K562 (cell line): Measurements from ENCODE around the gene SRPK2. TPM values are rescaled to one million over a fixed set of nuclear protein-coding genes. Genes with fewer than 3 reads are reported as not detected.

ENCODE experiments used
- ARID1B ChIP-seq: fragments of 450-650 bp; IDR thresholded peaks from 2 replicates; pipeline ENCODE4 v1.6.1; 2016; ENCODE audit warnings: antibody characterized with exemption, mild to moderate bottlenecking, inconsistent platforms
- DDX20 ChIP-seq: fragments of 450-650 bp; IDR thresholded peaks from 2 replicates; pipeline ENCODE4 v1.6.1; 2016; ENCODE audit warnings: missing genetic modification characterization, low read depth, mild to moderate bottlenecking, missing compliant biosample characterization, moderate library complexity
- ETV5 ChIP-seq: sonication (generic); formaldehyde crosslinking; IDR thresholded peaks from 2 replicates; pipeline ENCODE4 v1.4.0; 2020; ENCODE audit warnings: low read depth, mild to moderate bottlenecking, missing genetic modification reagents
- HNRNPK ChIP-seq: fragments of 200-400 bp; formaldehyde crosslinking; IDR thresholded peaks from one replicate; pipeline ENCODE4 v1.6.1; 2018; ENCODE audit warnings: mild to moderate bottlenecking, low read depth, low read length; ENCODE audit not compliant: poor library complexity, severe bottlenecking
- NCOA6 ChIP-seq: fragments of 450-650 bp; IDR thresholded peaks from 2 replicates; pipeline ENCODE4 v1.6.1; 2017; ENCODE audit warnings: mild to moderate bottlenecking
- NR2C1 ChIP-seq, 2 experiments: fragments of 450-650 bp; IDR thresholded peaks; 2 replicates each; pipeline ENCODE4 v1.6.1; 2017; ENCODE audit warnings: mild to moderate bottlenecking in 2 of 2, antibody characterized with exemption in 1 of 2, inconsistent platforms in 1 of 2, missing compliant biosample characterization in 1 of 2, missing genetic modification characterization in 1 of 2
- POLR2AphosphoS5 ChIP-seq: IDR thresholded peaks from 2 replicates; pipeline ENCODE4 v1.6.1; 2011; ENCODE audit warnings: mild to moderate bottlenecking, low read depth, low read length, moderate library complexity; ENCODE audit not compliant: control insufficient read depth, insufficient read depth
- PRMT5 ChIP-seq: sonication (generic); formaldehyde crosslinking; IDR thresholded peaks from 2 replicates; pipeline ENCODE4 v1.5.0; 2020; ENCODE audit warnings: missing genetic modification reagents
- RBM17 ChIP-seq: fragments of 200-400 bp; formaldehyde crosslinking; IDR thresholded peaks from 2 replicates; pipeline ENCODE4 v1.6.1; 2017; ENCODE audit warnings: low read depth, mild to moderate bottlenecking, low read length, borderline replicate concordance
- SMARCC2 ChIP-seq: fragments of 450-650 bp; IDR thresholded peaks from 2 replicates; pipeline ENCODE4 v1.6.1; 2017; ENCODE audit warnings: antibody characterized with exemption, moderate library complexity, mild to moderate bottlenecking, low read depth
- THRAP3 ChIP-seq: fragments of 450-650 bp; IDR thresholded peaks from 2 replicates; pipeline ENCODE4 v1.6.1; 2016; ENCODE audit warnings: mild to moderate bottlenecking, inconsistent platforms, borderline replicate concordance
- ZNF121 ChIP-seq: sonication (generic); formaldehyde crosslinking; conservative IDR thresholded peaks from 2 replicates; pipeline ENCODE4 v1.8.0; 2022; ENCODE audit warnings: missing genetic modification reagents
- ZNF75A ChIP-seq: fragments of 450-650 bp; formaldehyde crosslinking; IDR thresholded peaks from 2 replicates; pipeline ENCODE4 v1.4.0; 2020; ENCODE audit warnings: mild to moderate bottlenecking
- polyA plus RNA-seq, 8 experiments: library from polyadenylated mRNA; depleted of rRNA in 4 of 8; stranded (reverse) in 5 of 8; unstranded in 3 of 8; fragments of >200 nt; fragmentation: Nextera tagmentation in 2 of 8; fragmentation: Illumina TruSeq in 1 of 8; extraction: Ambion mirVana in 2 of 8; extraction: Trizol in 1 of 8; gene quantifications; 2 replicates each; pipeline versions ENCODE4 v1.2.1 to v1.2.3, GENCODE V29; 2011 to 2014; ENCODE audit warnings: inconsistent platforms in 1 of 8, missing spikeins in 1 of 8
- total RNA-seq, 7 experiments: library from RNA; depleted of rRNA in 6 of 7; stranded (reverse); fragments of >200 nt in 6 of 7; fragmentation: Illumina TruSeq in 2 of 7; extraction: Trizol in 2 of 7; gene quantifications; 2 replicates each; pipeline versions ENCODE4 v1.2.1 to v1.2.3, GENCODE V29; 2011 to 2021; ENCODE audit warnings: low replicate concordance in 1 of 7
- TF ChIP-seq, protein P1 (sequence below): fragments of 250-450 bp; sonication (Bioruptor Pico); IDR thresholded peaks from 2 replicates; pipeline ENCODE4 v1.5.0; 2021; ENCODE audit warnings: mild to moderate bottlenecking, borderline replicate concordance
- TF ChIP-seq, protein P2 (sequence below): fragments of 450-650 bp; IDR thresholded peaks from 2 replicates; pipeline ENCODE4 v1.6.1; 2016; ENCODE audit warnings: mild to moderate bottlenecking, moderate library complexity

SRPK2 gene
- total and polyA plus RNA-seq, 9 of the 15 experiments (the other 6 are each of a cell fraction or from before 2014, with no cell fraction given) = 21.5 to 44.7 (median 33.3) TPM

DNA sequence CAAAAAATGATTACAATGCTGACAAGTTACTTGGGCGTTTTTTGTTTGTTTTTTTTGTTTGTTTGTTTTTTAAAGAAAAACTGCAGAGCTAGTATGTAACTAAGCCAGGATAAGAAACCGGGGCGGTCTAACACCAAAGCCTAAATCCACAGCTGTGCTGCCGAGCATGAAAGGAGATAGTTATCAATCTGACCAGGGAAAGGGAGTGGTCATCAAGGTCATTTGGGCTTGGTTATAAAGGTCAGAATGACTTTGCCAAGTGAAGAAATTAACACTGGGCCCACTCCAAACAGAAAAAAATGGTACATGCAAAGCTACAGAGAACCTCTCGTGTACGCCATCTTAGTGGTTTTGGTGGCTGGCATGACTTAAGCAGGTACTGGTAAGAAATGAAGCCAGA, 104.7 kb downstream of the SRPK2 start (continued):
- TF ChIP-seq THRAP3 (no peak), SMARCC2 (no peak), ZNF121 (CRISPR knock-in tag) (no peak), POLR2AphosphoS5 (no peak), ARID1B (peak; percentile 47), DDX20 (tag) (no peak), ZNF75A (no peak), NCOA6 (no peak), HNRNPK (no peak), ETV5 (CRISPR knock-in tag) (no peak), NR2C1 (IDR thresholded peaks at IDR 0.05) (no peak), NR2C1 (tag; IDR thresholded peaks at IDR 0.05) (peak; percentile 53; the same call in 1 of the 2 replicates), PRMT5 (CRISPR knock-in tag) (no peak), RBM17 (no peak)
- TF ChIP-seq, protein P1, sequence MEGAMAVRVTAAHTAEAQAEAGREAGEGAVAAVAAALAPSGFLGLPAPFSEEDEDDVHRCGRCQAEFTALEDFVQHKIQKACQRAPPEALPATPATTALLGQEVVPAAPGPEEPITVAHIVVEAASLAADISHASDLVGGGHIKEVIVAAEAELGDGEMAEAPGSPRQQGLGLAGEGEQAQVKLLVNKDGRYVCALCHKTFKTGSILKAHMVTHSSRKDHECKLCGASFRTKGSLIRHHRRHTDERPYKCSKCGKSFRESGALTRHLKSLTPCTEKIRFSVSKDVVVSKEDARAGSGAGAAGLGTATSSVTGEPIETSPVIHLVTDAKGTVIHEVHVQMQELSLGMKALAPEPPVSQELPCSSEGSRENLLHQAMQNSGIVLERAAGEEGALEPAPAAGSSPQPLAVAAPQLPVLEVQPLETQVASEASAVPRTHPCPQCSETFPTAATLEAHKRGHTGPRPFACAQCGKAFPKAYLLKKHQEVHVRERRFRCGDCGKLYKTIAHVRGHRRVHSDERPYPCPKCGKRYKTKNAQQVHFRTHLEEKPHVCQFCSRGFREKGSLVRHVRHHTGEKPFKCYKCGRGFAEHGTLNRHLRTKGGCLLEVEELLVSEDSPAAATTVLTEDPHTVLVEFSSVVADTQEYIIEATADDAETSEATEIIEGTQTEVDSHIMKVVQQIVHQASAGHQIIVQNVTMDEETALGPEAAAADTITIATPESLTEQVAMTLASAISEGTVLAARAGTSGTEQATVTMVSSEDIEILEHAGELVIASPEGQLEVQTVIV (CRISPR knock-in tag) = no peak
- TF ChIP-seq, protein P2, sequence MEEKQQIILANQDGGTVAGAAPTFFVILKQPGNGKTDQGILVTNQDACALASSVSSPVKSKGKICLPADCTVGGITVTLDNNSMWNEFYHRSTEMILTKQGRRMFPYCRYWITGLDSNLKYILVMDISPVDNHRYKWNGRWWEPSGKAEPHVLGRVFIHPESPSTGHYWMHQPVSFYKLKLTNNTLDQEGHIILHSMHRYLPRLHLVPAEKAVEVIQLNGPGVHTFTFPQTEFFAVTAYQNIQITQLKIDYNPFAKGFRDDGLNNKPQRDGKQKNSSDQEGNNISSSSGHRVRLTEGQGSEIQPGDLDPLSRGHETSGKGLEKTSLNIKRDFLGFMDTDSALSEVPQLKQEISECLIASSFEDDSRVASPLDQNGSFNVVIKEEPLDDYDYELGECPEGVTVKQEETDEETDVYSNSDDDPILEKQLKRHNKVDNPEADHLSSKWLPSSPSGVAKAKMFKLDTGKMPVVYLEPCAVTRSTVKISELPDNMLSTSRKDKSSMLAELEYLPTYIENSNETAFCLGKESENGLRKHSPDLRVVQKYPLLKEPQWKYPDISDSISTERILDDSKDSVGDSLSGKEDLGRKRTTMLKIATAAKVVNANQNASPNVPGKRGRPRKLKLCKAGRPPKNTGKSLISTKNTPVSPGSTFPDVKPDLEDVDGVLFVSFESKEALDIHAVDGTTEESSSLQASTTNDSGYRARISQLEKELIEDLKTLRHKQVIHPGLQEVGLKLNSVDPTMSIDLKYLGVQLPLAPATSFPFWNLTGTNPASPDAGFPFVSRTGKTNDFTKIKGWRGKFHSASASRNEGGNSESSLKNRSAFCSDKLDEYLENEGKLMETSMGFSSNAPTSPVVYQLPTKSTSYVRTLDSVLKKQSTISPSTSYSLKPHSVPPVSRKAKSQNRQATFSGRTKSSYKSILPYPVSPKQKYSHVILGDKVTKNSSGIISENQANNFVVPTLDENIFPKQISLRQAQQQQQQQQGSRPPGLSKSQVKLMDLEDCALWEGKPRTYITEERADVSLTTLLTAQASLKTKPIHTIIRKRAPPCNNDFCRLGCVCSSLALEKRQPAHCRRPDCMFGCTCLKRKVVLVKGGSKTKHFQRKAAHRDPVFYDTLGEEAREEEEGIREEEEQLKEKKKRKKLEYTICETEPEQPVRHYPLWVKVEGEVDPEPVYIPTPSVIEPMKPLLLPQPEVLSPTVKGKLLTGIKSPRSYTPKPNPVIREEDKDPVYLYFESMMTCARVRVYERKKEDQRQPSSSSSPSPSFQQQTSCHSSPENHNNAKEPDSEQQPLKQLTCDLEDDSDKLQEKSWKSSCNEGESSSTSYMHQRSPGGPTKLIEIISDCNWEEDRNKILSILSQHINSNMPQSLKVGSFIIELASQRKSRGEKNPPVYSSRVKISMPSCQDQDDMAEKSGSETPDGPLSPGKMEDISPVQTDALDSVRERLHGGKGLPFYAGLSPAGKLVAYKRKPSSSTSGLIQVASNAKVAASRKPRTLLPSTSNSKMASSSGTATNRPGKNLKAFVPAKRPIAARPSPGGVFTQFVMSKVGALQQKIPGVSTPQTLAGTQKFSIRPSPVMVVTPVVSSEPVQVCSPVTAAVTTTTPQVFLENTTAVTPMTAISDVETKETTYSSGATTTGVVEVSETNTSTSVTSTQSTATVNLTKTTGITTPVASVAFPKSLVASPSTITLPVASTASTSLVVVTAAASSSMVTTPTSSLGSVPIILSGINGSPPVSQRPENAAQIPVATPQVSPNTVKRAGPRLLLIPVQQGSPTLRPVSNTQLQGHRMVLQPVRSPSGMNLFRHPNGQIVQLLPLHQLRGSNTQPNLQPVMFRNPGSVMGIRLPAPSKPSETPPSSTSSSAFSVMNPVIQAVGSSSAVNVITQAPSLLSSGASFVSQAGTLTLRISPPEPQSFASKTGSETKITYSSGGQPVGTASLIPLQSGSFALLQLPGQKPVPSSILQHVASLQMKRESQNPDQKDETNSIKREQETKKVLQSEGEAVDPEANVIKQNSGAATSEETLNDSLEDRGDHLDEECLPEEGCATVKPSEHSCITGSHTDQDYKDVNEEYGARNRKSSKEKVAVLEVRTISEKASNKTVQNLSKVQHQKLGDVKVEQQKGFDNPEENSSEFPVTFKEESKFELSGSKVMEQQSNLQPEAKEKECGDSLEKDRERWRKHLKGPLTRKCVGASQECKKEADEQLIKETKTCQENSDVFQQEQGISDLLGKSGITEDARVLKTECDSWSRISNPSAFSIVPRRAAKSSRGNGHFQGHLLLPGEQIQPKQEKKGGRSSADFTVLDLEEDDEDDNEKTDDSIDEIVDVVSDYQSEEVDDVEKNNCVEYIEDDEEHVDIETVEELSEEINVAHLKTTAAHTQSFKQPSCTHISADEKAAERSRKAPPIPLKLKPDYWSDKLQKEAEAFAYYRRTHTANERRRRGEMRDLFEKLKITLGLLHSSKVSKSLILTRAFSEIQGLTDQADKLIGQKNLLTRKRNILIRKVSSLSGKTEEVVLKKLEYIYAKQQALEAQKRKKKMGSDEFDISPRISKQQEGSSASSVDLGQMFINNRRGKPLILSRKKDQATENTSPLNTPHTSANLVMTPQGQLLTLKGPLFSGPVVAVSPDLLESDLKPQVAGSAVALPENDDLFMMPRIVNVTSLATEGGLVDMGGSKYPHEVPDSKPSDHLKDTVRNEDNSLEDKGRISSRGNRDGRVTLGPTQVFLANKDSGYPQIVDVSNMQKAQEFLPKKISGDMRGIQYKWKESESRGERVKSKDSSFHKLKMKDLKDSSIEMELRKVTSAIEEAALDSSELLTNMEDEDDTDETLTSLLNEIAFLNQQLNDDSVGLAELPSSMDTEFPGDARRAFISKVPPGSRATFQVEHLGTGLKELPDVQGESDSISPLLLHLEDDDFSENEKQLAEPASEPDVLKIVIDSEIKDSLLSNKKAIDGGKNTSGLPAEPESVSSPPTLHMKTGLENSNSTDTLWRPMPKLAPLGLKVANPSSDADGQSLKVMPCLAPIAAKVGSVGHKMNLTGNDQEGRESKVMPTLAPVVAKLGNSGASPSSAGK = no peak
